ENCODE data around the gene SLC24A4. TPM values are rescaled to one million over a fixed set of nuclear protein-coding genes. Genes with fewer than 3 reads are reported as not detected.

The SLC24A4 gene
- polyA plus RNA-seq, 1 donor, result 0.54 TPM

GRCh38 chr14:92413379-92413778, 90.4 kb downstream of the SLC24A4 start:
- DNase-seq, result no peak
- WGBS (ENCODE audit: insufficient coverage, low lambda C conversion rate), result 90% methylated on average over 2 of the region's 7 CpGs
- no peak overlapping the region for H3K27ac ChIP-seq (ENCODE audit: low read length)
- H3K36me3 ChIP-seq (ENCODE audit: control insufficient read depth, insufficient read depth, low read length), result no peaks in the 10 kb centered on the region
- H3K4me3 ChIP-seq (ENCODE audit: low read length), result no peak overlapping the region
- peaks cover 1% of the 10 kb centered on the region for H3K4me1 ChIP-seq (ENCODE audit: control insufficient read depth, insufficient read depth, low read length)
- H3K27me3 ChIP-seq (ENCODE audit: control insufficient read depth, insufficient read depth, low read length), result peaks cover 2% of the 10 kb centered on the region
- H3K9me3 ChIP-seq (ENCODE audit: control insufficient read depth, low read depth, low read length), result no peaks in the 10 kb centered on the region

GRCh38 chr14:92414690-92415445, 91.9 kb downstream of the SLC24A4 start:
- Histone ChIP-seq H3K27me3 (ENCODE audit: control insufficient read depth, insufficient read depth, low read length) (peaks cover 2% of the 10 kb centered on the region), H3K4me3 (ENCODE audit: low read length) (no peak overlapping the region), H3K36me3 (ENCODE audit: control insufficient read depth, insufficient read depth, low read length) (no peaks in the 10 kb centered on the region), H3K4me1 (ENCODE audit: control insufficient read depth, insufficient read depth, low read length) (no peaks in the 10 kb centered on the region), H3K9me3 (ENCODE audit: control insufficient read depth, low read depth, low read length) (no peaks in the 10 kb centered on the region), H3K27ac (ENCODE audit: low read length) (no peak overlapping the region)
- no CpG with 5 or more reads among the region's 13 CpGs for WGBS (ENCODE audit: insufficient coverage, low lambda C conversion rate)
- DNase-seq, result no peak

- no CpG with 5 or more reads among the region's 9 CpGs for WGBS (ENCODE audit: insufficient coverage, low lambda C conversion rate)
- Histone ChIP-seq H3K9me3 (ENCODE audit: control insufficient read depth, low read depth, low read length) (no peaks in the 10 kb centered on the region), H3K27me3 (ENCODE audit: control insufficient read depth, insufficient read depth, low read length) (peaks cover 2% of the 10 kb centered on the region), H3K27ac (ENCODE audit: low read length) (no peak overlapping the region), H3K4me1 (ENCODE audit: control insufficient read depth, insufficient read depth, low read length) (no peaks in the 10 kb centered on the region), H3K4me3 (ENCODE audit: low read length) (no peak overlapping the region), H3K36me3 (ENCODE audit: control insufficient read depth, insufficient read depth, low read length) (no peaks in the 10 kb centered on the region)
- DNase-seq, result no peak
These were observed 93.0 kb downstream of the SLC24A4 start for GRCh38 chr14:92415969-92416368.

- no peaks in the 10 kb centered on the region for H3K9me3 ChIP-seq (ENCODE audit: control insufficient read depth, low read depth, low read length)
- no peak overlapping the region for H3K4me3 ChIP-seq (ENCODE audit: low read length)
- H3K27ac ChIP-seq (ENCODE audit: low read length), result no peak overlapping the region
- DNase-seq, result no peak
- peaks cover 2% of the 10 kb centered on the region for H3K27me3 ChIP-seq (ENCODE audit: control insufficient read depth, insufficient read depth, low read length)
- H3K4me1 ChIP-seq (ENCODE audit: control insufficient read depth, insufficient read depth, low read length), result no peaks in the 10 kb centered on the region
- no peaks in the 10 kb centered on the region for H3K36me3 ChIP-seq (ENCODE audit: control insufficient read depth, insufficient read depth, low read length)
- no CpG with 5 or more reads among the region's 2 CpGs for WGBS (ENCODE audit: insufficient coverage, low lambda C conversion rate)
These were observed 93.6 kb downstream of the SLC24A4 start for GRCh38 chr14:92416544-92416943.

GRCh38 chr14:92417759-92418158, 94.8 kb downstream of the SLC24A4 start:
- Histone ChIP-seq H3K36me3 (ENCODE audit: control insufficient read depth, insufficient read depth, low read length) (no peaks in the 10 kb centered on the region), H3K27ac (ENCODE audit: low read length) (no peak overlapping the region), H3K27me3 (ENCODE audit: control insufficient read depth, insufficient read depth, low read length) (peaks cover 2% of the 10 kb centered on the region), H3K4me1 (ENCODE audit: control insufficient read depth, insufficient read depth, low read length) (no peaks in the 10 kb centered on the region), H3K9me3 (ENCODE audit: control insufficient read depth, low read depth, low read length) (no peaks in the 10 kb centered on the region), H3K4me3 (ENCODE audit: low read length) (no peak overlapping the region)
- WGBS (ENCODE audit: insufficient coverage, low lambda C conversion rate), result no CpG with 5 or more reads among the region's 3 CpGs
- DNase-seq, result no peak

- H3K9me3 ChIP-seq (ENCODE audit: control insufficient read depth, low read depth, low read length), result no peaks in the 10 kb centered on the region
- 65% methylated on average over 3 of the region's 6 CpGs for WGBS (ENCODE audit: insufficient coverage, low lambda C conversion rate)
- no peaks in the 10 kb centered on the region for H3K36me3 ChIP-seq (ENCODE audit: control insufficient read depth, insufficient read depth, low read length)
- no peaks in the 10 kb centered on the region for H3K4me1 ChIP-seq (ENCODE audit: control insufficient read depth, insufficient read depth, low read length)
- H3K27me3 ChIP-seq (ENCODE audit: control insufficient read depth, insufficient read depth, low read length), result peaks cover 2% of the 10 kb centered on the region
- no peak for DNase-seq
- H3K4me3 ChIP-seq (ENCODE audit: low read length), result no peak overlapping the region
- H3K27ac ChIP-seq (ENCODE audit: low read length), result no peak overlapping the region
These were observed 98.8 kb downstream of the SLC24A4 start for GRCh38 chr14:92421751-92422150.

- Histone ChIP-seq H3K4me1 (ENCODE audit: control insufficient read depth, insufficient read depth, low read length) (no peaks in the 10 kb centered on the region), H3K4me3 (ENCODE audit: low read length) (no peak overlapping the region), H3K27me3 (ENCODE audit: control insufficient read depth, insufficient read depth, low read length) (peaks cover 2% of the 10 kb centered on the region), H3K36me3 (ENCODE audit: control insufficient read depth, insufficient read depth, low read length) (no peaks in the 10 kb centered on the region), H3K27ac (ENCODE audit: low read length) (no peak overlapping the region), H3K9me3 (ENCODE audit: control insufficient read depth, low read depth, low read length) (no peaks in the 10 kb centered on the region)
- DNase-seq, result no peak
These were observed 102.1 kb downstream of the SLC24A4 start for GRCh38 chr14:92425101-92425500.

GRCh38 chr14:92426237-92426636, 103.3 kb downstream of the SLC24A4 start:
- WGBS (ENCODE audit: insufficient coverage, low lambda C conversion rate), result no CpG with 5 or more reads among the region's 4 CpGs
- H3K4me3 ChIP-seq (ENCODE audit: low read length), result no peak overlapping the region
- H3K36me3 ChIP-seq (ENCODE audit: control insufficient read depth, insufficient read depth, low read length), result no peaks in the 10 kb centered on the region
- H3K27ac ChIP-seq (ENCODE audit: low read length), result no peak overlapping the region
- DNase-seq, result no peak
- no peaks in the 10 kb centered on the region for H3K9me3 ChIP-seq (ENCODE audit: control insufficient read depth, low read depth, low read length)
- H3K4me1 ChIP-seq (ENCODE audit: control insufficient read depth, insufficient read depth, low read length), result no peaks in the 10 kb centered on the region
- peaks cover 5% of the 10 kb centered on the region for H3K27me3 ChIP-seq (ENCODE audit: control insufficient read depth, insufficient read depth, low read length)

- no peak overlapping the region for H3K27ac ChIP-seq (ENCODE audit: low read length)
- WGBS (ENCODE audit: insufficient coverage, low lambda C conversion rate), result no CpG with 5 or more reads among the region's 3 CpGs
These were observed 104.1 kb downstream of the SLC24A4 start for GRCh38 chr14:92427096-92427495.

GRCh38 chr14:92430686-92431085, 107.7 kb downstream of the SLC24A4 start:
- Histone ChIP-seq H3K36me3 (ENCODE audit: control insufficient read depth, insufficient read depth, low read length) (no peaks in the 10 kb centered on the region), H3K27ac (ENCODE audit: low read length) (no peak overlapping the region), H3K4me3 (ENCODE audit: low read length) (no peak overlapping the region), H3K4me1 (ENCODE audit: control insufficient read depth, insufficient read depth, low read length) (no peaks in the 10 kb centered on the region), H3K27me3 (ENCODE audit: control insufficient read depth, insufficient read depth, low read length) (peaks cover 7% of the 10 kb centered on the region), H3K9me3 (ENCODE audit: control insufficient read depth, low read depth, low read length) (no peaks in the 10 kb centered on the region)
- no peak for DNase-seq
- no CpG with 5 or more reads among the region's 3 CpGs for WGBS (ENCODE audit: insufficient coverage, low lambda C conversion rate)

More at GRCh38 chr14:92427096-92427495, 104.1 kb downstream of the SLC24A4 start:
- Histone ChIP-seq H3K27me3 (ENCODE audit: control insufficient read depth, insufficient read depth, low read length) (peaks cover 7% of the 10 kb centered on the region), H3K36me3 (ENCODE audit: control insufficient read depth, insufficient read depth, low read length) (no peaks in the 10 kb centered on the region), H3K9me3 (ENCODE audit: control insufficient read depth, low read depth, low read length) (no peaks in the 10 kb centered on the region), H3K4me3 (ENCODE audit: low read length) (no peak overlapping the region), H3K4me1 (ENCODE audit: control insufficient read depth, insufficient read depth, low read length) (no peaks in the 10 kb centered on the region)
- no peak for DNase-seq

GRCh38 chr14:92431199-92431725, 108.3 kb downstream of the SLC24A4 start:
- WGBS (ENCODE audit: insufficient coverage, low lambda C conversion rate), result no CpG with 5 or more reads among the region's 11 CpGs
- no peak for DNase-seq
- H3K36me3 ChIP-seq (ENCODE audit: control insufficient read depth, insufficient read depth, low read length), result no peaks in the 10 kb centered on the region
- no peak overlapping the region for H3K27ac ChIP-seq (ENCODE audit: low read length)
- H3K27me3 ChIP-seq (ENCODE audit: control insufficient read depth, insufficient read depth, low read length), result peaks cover 7% of the 10 kb centered on the region
- no peak overlapping the region for H3K4me3 ChIP-seq (ENCODE audit: low read length)
- H3K4me1 ChIP-seq (ENCODE audit: control insufficient read depth, insufficient read depth, low read length), result no peaks in the 10 kb centered on the region
- no peaks in the 10 kb centered on the region for H3K9me3 ChIP-seq (ENCODE audit: control insufficient read depth, low read depth, low read length)
